BJ (cell line): ENCODE results near the gene ZNF865. TPM values are rescaled to one million over a fixed set of nuclear protein-coding genes. Genes with fewer than 3 reads are reported as not detected.
A peak's percentile ranks its signal among the peaks of the same experiment; 100 is the strongest.

Experiments used
- CTCF ChIA-PET: fragments of 350-600 bp; formaldehyde crosslinking; extraction: SDS; loops from one replicate; lab custom pipeline; 2021; ENCODE audit warnings: antibody characterized with exemption, inconsistent platforms; lab: Yijun Ruan, JAX
- POLR2A ChIA-PET: fragments of 300-600 bp; sonication (Branson Sonifier 250); formaldehyde crosslinking; extraction: SDS; loops from one replicate; lab custom pipeline; 2021; ENCODE audit warnings: antibody characterized with exemption; lab: Charles Lee
- DNase-seq: peaks from one replicate; pipeline ENCODE4 v3.0.0-alpha.2; 2011; ENCODE audit warnings: low read depth
- H3K27me3 ChIP-seq: 2 replicates; pipeline ENCODE4 v1.6.0; 2011; ENCODE audit warnings: low read length; ENCODE audit not compliant: control insufficient read depth, insufficient read depth
- H3K36me3 ChIP-seq: 2 replicates; pipeline ENCODE4 v1.5.1; 2011; ENCODE audit warnings: low read length; ENCODE audit not compliant: control insufficient read depth, insufficient read depth
- H3K4me3 ChIP-seq: 2 replicates; pipeline ENCODE4 v1.5.1; 2011; ENCODE audit warnings: low read depth, mild to moderate bottlenecking, control low read depth, low read length
- CTCF ChIP-seq: IDR thresholded peaks from 2 replicates; pipeline ENCODE4 v1.5.1; 2011; ENCODE audit warnings: low read depth, mild to moderate bottlenecking, control low read depth, inconsistent platforms, low read length, moderate library complexity; ENCODE audit not compliant: insufficient read depth
- polyA plus RNA-seq: library from polyadenylated mRNA; depleted of rRNA; stranded (reverse); fragments of >200 nt; gene quantifications from 2 replicates; pipeline ENCODE4 v1.2.3, GENCODE V29; 2011

The ZNF865 gene
- polyA plus RNA-seq, 1 experiment = 1.4 TPM

GRCh38 chr19:55605207-55605636 lies 225 bp upstream of the ZNF865 start:
- Histone ChIP-seq H3K36me3 (peaks cover 4% of the 10 kb centered on the region; the same call in 1 of the 2 replicates), H3K27me3 (no peaks in the 10 kb centered on the region), H3K4me3 (peak overlapping the region; percentile 90)
- POLR2A ChIA-PET = no interaction called here
- no peak for TF ChIP-seq CTCF
- peak; percentile 83 for DNase-seq
- CTCF ChIA-PET = interaction anchor here (0.9 to 2.4 kb wide), 19 partner anchors 14 to 464 kb away, joined by 3 to 40 read pairs (median 8); partner anchors contain the start of gene ZNF784

GRCh38 chr19:55606471-55606787 lies 982 bp downstream of the ZNF865 start:
- Histone ChIP-seq H3K27me3 (no peaks in the 10 kb centered on the region), H3K36me3 (peaks cover 6% of the 10 kb centered on the region; the same call in 1 of the 2 replicates), H3K4me3 (peak overlapping the region; percentile 90)
- DNase-seq = no peak
- POLR2A ChIA-PET = no interaction called here
- no peak for TF ChIP-seq CTCF
- CTCF ChIA-PET = interaction anchor here (0.6 to 2.4 kb wide), 27 partner anchors 12 to 1467 kb away, joined by 3 to 40 read pairs (median 4); partner anchors contain the start of genes ZNF579 and ZNF784

- ChIA-PET CTCF (interaction anchor here (0.6 to 2.4 kb wide), 24 partner anchors 12 to 1468 kb away, joined by 3 to 40 read pairs (median 6); partner anchors contain the start of genes ZNF579 and ZNF784), POLR2A (no interaction called here)
- no peak for DNase-seq
- Histone ChIP-seq H3K27me3 (no peaks in the 10 kb centered on the region), H3K36me3 (peaks cover 6% of the 10 kb centered on the region; the same call in 1 of the 2 replicates), H3K4me3 (no peak overlapping the region)
- TF ChIP-seq CTCF = no peak
Measured at GRCh38 chr19:55606817-55607216, 1.4 kb downstream of the ZNF865 start.

GRCh38 chr19:55609326-55609725 lies 3.9 kb downstream of the ZNF865 start:
- ChIA-PET POLR2A (no interaction called here), CTCF (interaction anchor here (0.5 kb wide), 1 partner anchor 442 kb away, joined by 4 read pairs; no protein-coding TSS in a partner anchor)
- H3K4me3 ChIP-seq = no peak overlapping the region
- TF ChIP-seq CTCF = no peak
- peaks cover 7% of the 10 kb centered on the region; the same call in 1 of the 2 replicates for H3K36me3 ChIP-seq
- DNase-seq = no peak
- H3K27me3 ChIP-seq = no peaks in the 10 kb centered on the region

GRCh38 chr19:55611300-55611982 lies 6.0 kb downstream of the ZNF865 start:
- CTCF ChIA-PET = interaction anchor here (0.9 to 1.2 kb wide), 2 partner anchors 16 to 21 kb away, joined by 3 read pairs; no protein-coding TSS in a partner anchor

More at GRCh38 chr19:55611300-55611982, 6.0 kb downstream of the ZNF865 start:
- peaks cover 13% of the 10 kb centered on the region for H3K36me3 ChIP-seq
- no peak for TF ChIP-seq CTCF
- POLR2A ChIA-PET = no interaction called here
- no peak overlapping the region for H3K4me3 ChIP-seq
- no peak for DNase-seq
- no peaks in the 10 kb centered on the region for H3K27me3 ChIP-seq
